ENCODE measurements around the gene C16orf89. TPM values are rescaled to one million over a fixed set of nuclear protein-coding genes. Genes with fewer than 3 reads are reported as not detected.

Gene C16orf89
- total RNA-seq, 2 experiments from 2014 or later, result not detected

GRCh38 chr16:5012887-5013286 is 52.9 kb downstream of the C16orf89 start:
- H3K27me3 Mint-ChIP-seq, result no peaks in the 10 kb centered on the region
- ChIA-PET POLR2A (no interaction called here), CTCF (no interaction called here)
- H3K27ac Mint-ChIP-seq, result no peak overlapping the region
- no peaks in the 10 kb centered on the region for H3K9me3 Mint-ChIP-seq
- no peaks in the 10 kb centered on the region for H3K36me3 Mint-ChIP-seq (ENCODE audit: low read depth)
- H3K4me3 Mint-ChIP-seq, result no peak overlapping the region
- no peak for DNase-seq
- no peaks in the 10 kb centered on the region for H3K4me1 Mint-ChIP-seq

- H3K27ac Mint-ChIP-seq, result no peak overlapping the region
- H3K9me3 Mint-ChIP-seq, result no peaks in the 10 kb centered on the region
- H3K4me3 Mint-ChIP-seq, result no peak overlapping the region
- no peaks in the 10 kb centered on the region for H3K4me1 Mint-ChIP-seq
- H3K36me3 Mint-ChIP-seq (ENCODE audit: low read depth), result no peaks in the 10 kb centered on the region
- DNase-seq, result no peak
- CTCF ChIA-PET, result no interaction called here
- POLR2A ChIA-PET, result no interaction called here
- no peaks in the 10 kb centered on the region for H3K27me3 Mint-ChIP-seq
These were observed 54.1 kb downstream of the C16orf89 start for GRCh38 chr16:5011637-5012036.

- ChIA-PET CTCF (interaction anchor here (1.0 kb wide), 1 partner anchor 14 kb away, joined by 3 read pairs; no protein-coding TSS in a partner anchor), POLR2A (no interaction called here)
- no peak overlapping the region for H3K4me3 Mint-ChIP-seq
- H3K27ac Mint-ChIP-seq, result no peak overlapping the region
- no peaks in the 10 kb centered on the region for H3K36me3 Mint-ChIP-seq (ENCODE audit: low read depth)
- no peaks in the 10 kb centered on the region for H3K27me3 Mint-ChIP-seq
- no peaks in the 10 kb centered on the region for H3K9me3 Mint-ChIP-seq
- no peaks in the 10 kb centered on the region for H3K4me1 Mint-ChIP-seq
- DNase-seq, result no peak
These were observed 55.0 kb downstream of the C16orf89 start for GRCh38 chr16:5010576-5011329.

GRCh38 chr16:5008311-5008731 is 57.4 kb downstream of the C16orf89 start:
- Mint-ChIP-seq H3K36me3 (ENCODE audit: low read depth) (no peaks in the 10 kb centered on the region), H3K27ac (no peak overlapping the region), H3K4me1 (no peaks in the 10 kb centered on the region), H3K27me3 (no peaks in the 10 kb centered on the region), H3K4me3 (no peak overlapping the region), H3K9me3 (no peaks in the 10 kb centered on the region)
- ChIA-PET POLR2A (no interaction called here), CTCF (no interaction called here)
- DNase-seq, result no peak

- DNase-seq, result no peak
- ChIA-PET CTCF (no interaction called here), POLR2A (no interaction called here)
- no peaks in the 10 kb centered on the region for H3K36me3 Mint-ChIP-seq (ENCODE audit: low read depth)
- H3K4me3 Mint-ChIP-seq, result no peak overlapping the region
- no peaks in the 10 kb centered on the region for H3K9me3 Mint-ChIP-seq
- no peak overlapping the region for H3K27ac Mint-ChIP-seq
- no peaks in the 10 kb centered on the region for H3K27me3 Mint-ChIP-seq
- H3K4me1 Mint-ChIP-seq, result no peaks in the 10 kb centered on the region
These were observed 58.5 kb downstream of the C16orf89 start for GRCh38 chr16:5007256-5007655.

- Mint-ChIP-seq H3K4me1 (no peaks in the 10 kb centered on the region), H3K9me3 (no peaks in the 10 kb centered on the region), H3K27me3 (no peaks in the 10 kb centered on the region), H3K4me3 (no peak overlapping the region), H3K27ac (no peak overlapping the region), H3K36me3 (ENCODE audit: low read depth) (no peaks in the 10 kb centered on the region)
- ChIA-PET CTCF (no interaction called here), POLR2A (no interaction called here)
- DNase-seq, result no peak
These were observed 59.2 kb downstream of the C16orf89 start for GRCh38 chr16:5006348-5007193.

GRCh38 chr16:5005916-5006315 is 59.8 kb downstream of the C16orf89 start:
- H3K4me3 Mint-ChIP-seq, result no peak overlapping the region
- no peaks in the 10 kb centered on the region for H3K36me3 Mint-ChIP-seq (ENCODE audit: low read depth)
- H3K27me3 Mint-ChIP-seq, result no peaks in the 10 kb centered on the region
- no peak overlapping the region for H3K27ac Mint-ChIP-seq
- no peaks in the 10 kb centered on the region for H3K4me1 Mint-ChIP-seq
- H3K9me3 Mint-ChIP-seq, result no peaks in the 10 kb centered on the region
- CTCF ChIA-PET, result no interaction called here
- POLR2A ChIA-PET, result no interaction called here
- no peak for DNase-seq

- ChIA-PET POLR2A (no interaction called here), CTCF (no interaction called here)
- DNase-seq, result no peak
- Mint-ChIP-seq H3K9me3 (no peaks in the 10 kb centered on the region), H3K4me1 (no peaks in the 10 kb centered on the region), H3K27ac (no peak overlapping the region), H3K36me3 (ENCODE audit: low read depth) (no peaks in the 10 kb centered on the region), H3K27me3 (no peaks in the 10 kb centered on the region), H3K4me3 (no peak overlapping the region)
These were observed 61.4 kb downstream of the C16orf89 start for GRCh38 chr16:5004311-5004710.

GRCh38 chr16:5003828-5004227 is 61.9 kb downstream of the C16orf89 start:
- no peak for DNase-seq
- Mint-ChIP-seq H3K9me3 (no peaks in the 10 kb centered on the region), H3K4me3 (no peak overlapping the region), H3K27ac (no peak overlapping the region), H3K36me3 (ENCODE audit: low read depth) (no peaks in the 10 kb centered on the region), H3K27me3 (no peaks in the 10 kb centered on the region), H3K4me1 (no peaks in the 10 kb centered on the region)
- POLR2A ChIA-PET, result no interaction called here
- CTCF ChIA-PET, result no interaction called here

- Mint-ChIP-seq H3K27ac (no peak overlapping the region), H3K36me3 (ENCODE audit: low read depth) (no peaks in the 10 kb centered on the region), H3K9me3 (no peaks in the 10 kb centered on the region), H3K4me1 (no peaks in the 10 kb centered on the region), H3K27me3 (no peaks in the 10 kb centered on the region), H3K4me3 (no peak overlapping the region)
- ChIA-PET POLR2A (no interaction called here), CTCF (no interaction called here)
- no peak for DNase-seq
These were observed 62.5 kb downstream of the C16orf89 start for GRCh38 chr16:5003211-5003610.

- no peak overlapping the region for H3K27ac Mint-ChIP-seq
- no peaks in the 10 kb centered on the region for H3K36me3 Mint-ChIP-seq (ENCODE audit: low read depth)
- DNase-seq, result no peak
- H3K27me3 Mint-ChIP-seq, result no peaks in the 10 kb centered on the region
- H3K4me3 Mint-ChIP-seq, result no peak overlapping the region
- ChIA-PET CTCF (no interaction called here), POLR2A (no interaction called here)
- H3K4me1 Mint-ChIP-seq, result no peaks in the 10 kb centered on the region
- no peaks in the 10 kb centered on the region for H3K9me3 Mint-ChIP-seq
These were observed 63.0 kb downstream of the C16orf89 start for GRCh38 chr16:5002699-5003143.

- no peak for DNase-seq
- ChIA-PET CTCF (no interaction called here), POLR2A (no interaction called here)
- Mint-ChIP-seq H3K27me3 (no peaks in the 10 kb centered on the region), H3K4me3 (no peak overlapping the region), H3K36me3 (ENCODE audit: low read depth) (no peaks in the 10 kb centered on the region), H3K4me1 (no peaks in the 10 kb centered on the region), H3K27ac (no peak overlapping the region), H3K9me3 (no peaks in the 10 kb centered on the region)
These were observed 63.8 kb downstream of the C16orf89 start for GRCh38 chr16:5001986-5002385.

GRCh38 chr16:5001571-5001970 is 64.2 kb downstream of the C16orf89 start:
- no peak overlapping the region for H3K27ac Mint-ChIP-seq
- H3K36me3 Mint-ChIP-seq (ENCODE audit: low read depth), result no peaks in the 10 kb centered on the region
- H3K4me1 Mint-ChIP-seq, result no peaks in the 10 kb centered on the region
- no peak for DNase-seq
- ChIA-PET CTCF (no interaction called here), POLR2A (no interaction called here)
- no peaks in the 10 kb centered on the region for H3K27me3 Mint-ChIP-seq
- no peaks in the 10 kb centered on the region for H3K9me3 Mint-ChIP-seq
- H3K4me3 Mint-ChIP-seq, result no peak overlapping the region

- DNase-seq, result no peak
- Mint-ChIP-seq H3K36me3 (ENCODE audit: low read depth) (no peaks in the 10 kb centered on the region), H3K4me3 (no peak overlapping the region), H3K4me1 (no peaks in the 10 kb centered on the region), H3K27me3 (no peaks in the 10 kb centered on the region), H3K27ac (no peak overlapping the region), H3K9me3 (no peaks in the 10 kb centered on the region)
- ChIA-PET POLR2A (no interaction called here), CTCF (interaction anchor here (0.5 kb wide), 1 partner anchor 64 kb away, joined by 3 read pairs; no protein-coding TSS in a partner anchor)
These were observed 65.2 kb downstream of the C16orf89 start for GRCh38 chr16:5000573-5001001.

Data from activated CD4-positive, alpha-beta memory T cell treated with anti-CD3 and anti-CD28 coated beads, Interleukin-2, amount 10 ng/mL, durations not matched to agents 7 days and 5 days (primary cell).